Panc1 (cell line): ENCODE data around the gene FAM110A. TPM values are rescaled to one million over a fixed set of nuclear protein-coding genes. Genes with fewer than 3 reads are reported as not detected.
A peak's percentile ranks its signal among the peaks of the same experiment; 100 is the strongest.

Source experiments
- ATAC-seq: fragments of 200-7000 bp; cut with Tn5 transposase; 2 replicates; pipeline ENCODE4 v1.9.1; 2020; ENCODE audit warnings: mild to moderate bottlenecking, moderate library complexity
- BruUV-seq: library from RNA; stranded (reverse); fragments of 400-500 nt; replicated peaks from 2 replicates; lab custom pipeline; 2021; lab: Mats Ljungman, UMichigan
- CTCF ChIA-PET: fragments of 300-600 bp; sonication (Branson Sonifier 250); formaldehyde crosslinking; loops from one replicate; lab custom pipeline; 2022; ENCODE audit warnings: antibody characterized with exemption; lab: Charles Lee
- POLR2A ChIA-PET: fragments of 300-600 bp; sonication (Branson Sonifier 250); formaldehyde crosslinking; loops from one replicate; lab custom pipeline; 2022; ENCODE audit warnings: antibody characterized with exemption; lab: Charles Lee
- DNase-seq: peaks from one replicate; pipeline ENCODE4 v3.0.0-alpha.2; 2010; ENCODE audit warnings: low read depth, low spot score
- H3K27ac ChIP-seq: 2 replicates; pipeline ENCODE4 v1.5.1; 2011; ENCODE audit warnings: mild to moderate bottlenecking, low read length, inconsistent platforms
- H3K27me3 ChIP-seq: fragments of 200-500 bp; sonication (Bioruptor generic); 2 replicates; pipeline ENCODE4 v1.6.0; 2014; ENCODE audit warnings: low read length, inconsistent platforms; ENCODE audit not compliant: control insufficient read depth, insufficient read depth
- H3K36me3 ChIP-seq: fragments of 200-500 bp; sonication (Bioruptor generic); 2 replicates; pipeline ENCODE4 v1.5.1; 2014; ENCODE audit warnings: inconsistent platforms, mild to moderate bottlenecking, low read length, moderate library complexity; ENCODE audit not compliant: control insufficient read depth, insufficient read depth
- H3K4me1 ChIP-seq: 2 replicates; pipeline ENCODE4 v1.5.1; 2011; ENCODE audit warnings: inconsistent platforms, mild to moderate bottlenecking, low read length, moderate library complexity; ENCODE audit not compliant: control insufficient read depth, insufficient read depth
- H3K4me3 ChIP-seq, 2 experiments: 2 replicates each; pipeline ENCODE4 v1.5.1; 2011 to 2012; ENCODE audit warnings: low read depth in 2 of 2, low read length in 2 of 2, mild to moderate bottlenecking in 2 of 2, inconsistent platforms in 1 of 2, moderate library complexity in 1 of 2
- H3K9me3 ChIP-seq: fragments of 200-500 bp; sonication (Bioruptor generic); 2 replicates; pipeline ENCODE4 v1.5.1; 2014; ENCODE audit warnings: low read depth, mild to moderate bottlenecking, inconsistent platforms, low read length, moderate library complexity; ENCODE audit not compliant: control insufficient read depth, insufficient read depth
- CTCF ChIP-seq: fragments of 450-650 bp; IDR thresholded peaks from 2 replicates; pipeline ENCODE4 v1.5.1; 2017; ENCODE audit warnings: mild to moderate bottlenecking
- POLR2AphosphoS5 ChIP-seq: IDR thresholded peaks from 2 replicates; pipeline ENCODE4 v1.6.1; 2012; ENCODE audit warnings: mild to moderate bottlenecking, low read depth, low read length, moderate library complexity
- REST ChIP-seq, 2 experiments: IDR thresholded peaks; 2 replicates each; pipeline ENCODE4 v1.6.1; 2011 to 2012; ENCODE audit warnings: low read depth in 2 of 2, control low read depth in 1 of 2, low read length in 1 of 2, mild to moderate bottlenecking in 1 of 2, moderate library complexity in 1 of 2; ENCODE audit not compliant: insufficient read depth in 1 of 2
- SIN3A ChIP-seq: IDR thresholded peaks from 2 replicates; pipeline ENCODE4 v1.6.1; 2012; ENCODE audit warnings: low read depth, mild to moderate bottlenecking, low read length, moderate library complexity, borderline replicate concordance; ENCODE audit not compliant: insufficient read depth
- TCF7L2 ChIP-seq: IDR thresholded peaks from 2 replicates; pipeline ENCODE4 v1.6.1; 2011; ENCODE audit warnings: mild to moderate bottlenecking, low read depth, low read length, inconsistent platforms
- in situ Hi-C: cut with HindIII; loops from 2 replicates; pipeline ENCODE4 v1.10.0; 2016; ENCODE audit warnings: low sequenced_read_pairs, low pct_unique_long_range_greater_than_20kb
- intact Hi-C: fragments of 100-400 bp; cut with micrococcal nuclease; formaldehyde crosslinking; loops from one replicate; pipeline ENCODE4 v1.10.0; 2022; ENCODE audit not compliant: unreplicated experiment
- total RNA-seq: library from RNA; stranded (reverse); gene quantifications from one replicate; pipeline ENCODE4 v1.2.1, GENCODE V29; 2021; ENCODE audit not compliant: unreplicated experiment

Gene FAM110A
- total RNA-seq, 1 experiment from 2014 or later = 7.8 TPM

- Histone ChIP-seq H3K27ac (no peak overlapping the region), H3K4me1 (peaks cover 8% of the 10 kb centered on the region)
Observed at GRCh38 chr20:843912-844311, 10.4 kb downstream of the FAM110A start.

GRCh38 chr20:844473-845225 lies 11.1 kb downstream of the FAM110A start:
- peaks cover 8% of the 10 kb centered on the region for H3K4me1 ChIP-seq
- H3K9me3 ChIP-seq = no peaks in the 10 kb centered on the region
- in situ Hi-C loops (no loop called here), intact Hi-C loops (no loop called here)
- H3K4me3 ChIP-seq = peak overlapping the region in 1 of 2 experiments; percentile 8; a peak in 1 of 4 replicates
- BruUV-seq = no TSS peak
- DNase-seq (no peak), ATAC-seq (peak; percentile 75)
- no peak overlapping the region for H3K27ac ChIP-seq
- H3K36me3 ChIP-seq = peaks cover 3% of the 10 kb centered on the region; the same call in 1 of the 2 replicates
- no peaks in the 10 kb centered on the region for H3K27me3 ChIP-seq
- TF ChIP-seq TCF7L2 (no peak), SIN3A (no peak), CTCF (no peak), REST (IDR thresholded peaks at IDR 0.05; ENCODE audit: insufficient read depth in 1 of 2, low read depth in 2 of 2, low read length in 1 of 2) (no peak), POLR2AphosphoS5 (no peak)
- CTCF ChIA-PET = interaction anchor here (0.5 to 0.7 kb wide), 3 partner anchors 27 to 458 kb away, joined by 4 to 13 read pairs (median 5); no protein-coding TSS in a partner anchor
- POLR2A ChIA-PET = no interaction called here

More at GRCh38 chr20:843912-844311, 10.4 kb downstream of the FAM110A start:
- no TSS peak for BruUV-seq
- DNase-seq (no peak), ATAC-seq (no peak)
- POLR2A ChIA-PET = no interaction called here
- Histone ChIP-seq H3K36me3 (peaks cover 3% of the 10 kb centered on the region; the same call in 1 of the 2 replicates), H3K27me3 (no peaks in the 10 kb centered on the region), H3K4me3 (no peak overlapping the region), H3K9me3 (no peaks in the 10 kb centered on the region)
- intact Hi-C loops = no loop called here
- CTCF ChIA-PET = interaction anchor here (0.6 to 0.7 kb wide), 2 partner anchors 430 to 459 kb away, joined by 4 to 5 read pairs; no protein-coding TSS in a partner anchor
- in situ Hi-C loops = no loop called here
- no peak for TF ChIP-seq CTCF
